GM18520 (cell line): ENCODE data around the gene ABCC2.

ENCODE experiments used
- ATAC-seq: cut with Tn5 transposase; IDR thresholded peaks from one replicate; pipeline ENCODE4 v1.9.1; 2021; ENCODE audit not compliant: unreplicated experiment

Gene ABCC2

DNA sequence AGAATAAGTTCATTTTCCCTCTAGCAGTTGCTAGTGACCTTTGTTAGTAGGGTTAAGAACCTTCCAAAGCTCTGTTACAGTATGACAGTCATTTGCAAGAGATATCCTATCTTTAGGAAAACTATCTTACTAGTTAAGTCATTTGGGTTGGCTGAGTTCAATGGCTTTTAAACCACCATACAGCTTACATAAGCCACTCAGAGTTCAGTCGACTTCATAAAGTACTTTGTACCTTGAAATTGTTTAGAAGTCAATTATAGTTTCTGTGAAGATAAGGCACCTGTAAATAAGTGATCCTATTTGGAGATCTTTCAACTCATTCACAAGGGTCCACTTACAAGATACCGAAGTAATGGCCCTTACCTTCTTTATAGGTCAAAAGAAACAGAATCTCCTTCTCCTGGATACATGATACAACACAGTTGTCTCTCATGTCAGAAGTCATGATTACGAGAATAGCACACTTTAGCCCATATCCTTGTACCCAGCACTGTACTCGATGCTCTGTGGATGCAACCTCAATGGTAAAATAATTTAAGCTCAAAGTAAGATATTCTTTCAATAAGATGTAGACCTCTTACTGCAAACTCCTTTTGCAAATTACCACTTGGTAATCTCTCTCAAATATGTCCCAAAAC, 11.9 kb upstream of the ABCC2 start:
- no peak for ATAC-seq

- no peak for ATAC-seq
These were observed 6.6 kb upstream of the ABCC2 start for GRCh38 chr10:99775850-99776249.

DNA sequence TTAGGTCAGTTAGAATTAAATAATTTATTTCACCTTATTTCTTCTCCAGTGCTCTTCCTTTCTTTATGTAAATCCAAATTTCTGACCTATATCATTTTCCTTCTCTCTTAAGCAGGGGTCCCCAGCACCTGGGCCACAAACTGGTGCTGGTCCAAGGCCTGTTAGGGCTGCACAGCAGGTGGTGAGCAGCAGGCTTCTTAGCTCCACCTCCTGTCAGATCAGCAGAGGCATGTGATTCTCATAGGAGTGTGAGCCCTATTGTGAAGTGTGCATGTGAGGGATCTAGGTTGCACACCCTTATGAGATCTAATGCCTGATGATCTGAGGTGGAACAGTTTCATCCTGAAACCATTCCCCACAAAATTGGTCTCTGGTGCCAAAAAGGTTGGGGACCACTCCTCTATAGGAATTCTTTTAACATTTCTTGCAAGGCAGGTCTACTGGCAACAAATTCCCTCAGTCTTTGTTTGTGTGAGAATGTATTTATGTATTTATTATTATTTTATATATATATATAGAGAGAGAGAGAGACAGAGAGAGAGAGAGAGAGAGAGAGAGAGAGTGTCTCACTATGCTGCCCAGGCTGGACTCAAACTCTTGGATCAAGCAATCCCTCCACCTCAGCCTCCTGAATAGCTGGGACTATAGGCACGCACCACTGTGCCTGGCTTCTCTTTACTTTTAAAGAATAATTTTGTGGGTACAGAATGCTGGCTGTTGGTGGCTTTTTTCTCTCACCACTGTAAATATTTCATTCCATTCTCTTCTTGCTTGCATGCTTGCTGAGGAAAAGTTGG, 4.3 kb upstream of the ABCC2 start:
- no peak for ATAC-seq

DNA sequence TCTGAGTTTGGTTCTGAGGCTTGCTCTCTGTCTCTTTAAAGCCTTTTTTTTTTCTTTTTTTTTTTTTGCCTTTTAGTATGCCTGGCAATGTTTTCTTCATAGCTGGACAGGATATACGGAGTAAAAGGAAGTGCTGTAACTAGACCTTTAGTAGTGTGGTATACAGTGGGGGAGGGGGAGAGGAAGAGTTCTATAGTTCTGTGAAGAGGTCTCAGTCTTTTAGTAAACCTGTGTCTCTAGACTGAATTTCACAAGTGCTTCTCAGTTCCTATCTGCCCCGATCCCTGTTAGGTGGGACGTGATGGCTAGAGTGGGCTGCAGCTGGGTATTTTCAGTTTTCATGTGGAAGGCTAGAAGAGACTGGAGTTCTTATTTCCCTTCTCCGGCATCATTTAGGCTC, 3.1 kb upstream of the ABCC2 start:
- no peak for ATAC-seq

DNA sequence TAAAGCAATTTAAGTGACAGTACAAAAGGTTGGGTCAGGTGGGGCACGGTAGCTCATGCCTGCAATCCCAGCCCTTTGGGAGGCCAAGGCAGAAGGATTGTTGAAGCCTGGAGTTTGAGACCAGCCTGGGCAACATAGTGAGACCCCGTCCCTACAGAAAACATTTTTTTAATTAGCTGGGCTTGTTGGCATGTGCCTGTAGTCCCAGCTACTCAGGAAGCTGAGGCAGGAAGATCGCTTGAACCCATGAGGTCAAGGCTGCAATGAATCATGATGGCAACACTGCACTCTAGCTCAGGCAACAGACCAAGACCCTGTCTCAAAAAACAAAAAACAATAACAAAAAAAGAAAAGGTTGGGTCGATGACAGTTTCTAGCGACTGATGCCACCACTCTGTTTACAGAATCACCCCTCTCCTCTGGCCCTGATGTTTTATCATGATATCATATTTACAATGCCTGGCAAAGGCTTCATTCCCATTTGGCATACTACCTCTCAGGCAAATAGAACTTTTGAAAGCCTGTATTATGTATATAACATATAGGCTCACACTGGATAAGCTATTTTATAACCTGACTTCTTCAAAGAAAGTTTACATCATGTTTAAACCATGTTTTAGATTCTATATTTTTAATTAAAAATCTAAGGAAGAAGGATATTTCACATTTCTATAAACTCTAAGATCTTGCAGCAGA, 558 bp upstream of the ABCC2 start:
- no peak for ATAC-seq

GRCh38 chr10:99784016-99784726, 1.7 kb downstream of the ABCC2 start:
- no peak for ATAC-seq

- ATAC-seq: no peak
These were observed 2.4 kb downstream of the ABCC2 start for GRCh38 chr10:99784727-99785441.

DNA sequence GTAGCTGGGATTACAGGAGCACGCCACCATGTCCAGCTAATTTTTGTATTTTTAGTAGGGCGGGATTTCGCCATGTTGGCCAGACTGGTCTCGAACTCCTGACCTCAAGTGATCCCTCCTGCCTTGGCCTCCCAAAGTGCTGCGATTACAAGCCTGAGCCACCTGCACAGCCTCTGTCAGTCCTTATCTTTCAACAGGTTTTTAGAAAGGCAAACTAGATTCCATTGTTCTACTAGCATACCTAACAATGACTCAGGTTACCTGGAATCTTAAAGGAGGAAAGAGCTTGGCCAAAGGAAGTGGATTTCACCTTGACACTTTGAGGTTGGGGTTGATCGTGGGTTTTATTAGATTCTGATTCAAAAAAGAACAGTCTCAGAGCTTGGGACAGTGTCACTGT, 3.2 kb downstream of the ABCC2 start:
- ATAC-seq: no peak

GRCh38 chr10:99787311-99787710, 4.9 kb downstream of the ABCC2 start:
- no peak for ATAC-seq

DNA sequence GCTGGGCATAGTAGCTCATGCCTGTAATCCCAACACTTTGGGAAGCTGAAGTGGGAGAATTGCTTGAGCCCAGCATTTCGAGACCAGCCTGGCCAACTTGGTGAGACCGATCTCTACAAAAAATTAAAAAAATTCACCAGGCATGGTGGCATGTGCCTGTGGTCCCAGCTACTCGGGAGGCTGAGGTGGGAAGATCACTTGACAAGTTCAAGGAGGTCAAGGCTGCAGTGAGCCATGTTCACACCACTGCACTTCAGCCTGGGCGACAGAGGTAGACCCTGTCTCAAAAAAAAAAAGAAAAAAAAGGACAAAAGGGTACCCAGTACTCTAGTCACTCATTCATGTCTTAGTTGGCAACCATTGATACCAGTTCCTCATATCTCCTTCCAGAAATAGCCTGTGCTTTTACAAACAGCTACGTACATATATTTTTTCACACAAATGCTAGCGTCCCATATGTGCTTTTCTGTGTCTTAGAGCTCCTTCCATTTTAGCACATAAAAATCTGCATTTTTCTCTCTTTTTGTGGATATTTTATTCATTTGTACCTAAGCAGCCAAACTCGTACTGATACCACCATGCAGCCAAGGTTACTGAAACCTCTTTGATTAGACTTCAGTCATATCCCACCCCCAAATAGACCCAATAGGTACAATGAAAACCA, 5.5 kb downstream of the ABCC2 start:
- no peak for ATAC-seq

- ATAC-seq: no peak
These were observed 6.3 kb downstream of the ABCC2 start for GRCh38 chr10:99788598-99789256.

DNA sequence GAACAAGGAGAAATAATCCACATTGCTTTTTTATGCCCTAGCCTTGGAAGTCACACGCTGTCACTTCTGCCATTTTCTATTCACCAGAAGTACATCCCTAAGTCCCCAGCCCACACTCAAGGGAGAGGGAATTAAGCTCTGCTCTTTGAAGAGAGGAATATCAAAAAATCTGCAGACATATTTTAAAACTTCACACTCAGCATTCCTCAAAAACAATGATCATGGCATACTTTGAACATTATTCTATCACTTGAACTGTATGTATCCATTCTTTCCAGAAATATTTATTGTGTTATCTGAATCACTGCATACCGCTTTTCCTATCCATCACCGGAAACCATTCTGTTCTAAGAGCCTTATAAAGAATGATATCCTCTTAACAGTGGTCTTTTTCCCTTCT, 9.4 kb downstream of the ABCC2 start:
- ATAC-seq: no peak

- ATAC-seq: no peak
These were observed 11.4 kb downstream of the ABCC2 start for GRCh38 chr10:99793819-99794218.

DNA sequence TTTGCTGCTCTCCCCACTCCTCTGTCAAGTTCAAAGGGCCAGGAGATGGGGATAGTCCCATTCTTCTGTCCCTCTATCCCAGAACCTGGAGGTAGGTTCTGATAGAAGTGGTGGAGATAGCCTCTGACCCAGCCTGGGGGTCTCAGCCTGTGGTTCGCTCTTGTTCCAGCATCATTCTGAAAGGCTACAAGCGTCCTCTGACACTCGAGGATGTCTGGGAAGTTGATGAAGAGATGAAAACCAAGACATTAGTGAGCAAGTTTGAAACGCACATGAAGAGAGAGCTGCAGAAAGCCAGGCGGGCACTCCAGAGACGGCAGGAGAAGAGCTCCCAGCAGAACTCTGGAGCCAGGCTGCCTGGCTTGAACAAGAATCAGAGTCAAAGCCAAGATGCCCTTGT, 14.5 kb downstream of the ABCC2 start:
- ATAC-seq: no peak

DNA sequence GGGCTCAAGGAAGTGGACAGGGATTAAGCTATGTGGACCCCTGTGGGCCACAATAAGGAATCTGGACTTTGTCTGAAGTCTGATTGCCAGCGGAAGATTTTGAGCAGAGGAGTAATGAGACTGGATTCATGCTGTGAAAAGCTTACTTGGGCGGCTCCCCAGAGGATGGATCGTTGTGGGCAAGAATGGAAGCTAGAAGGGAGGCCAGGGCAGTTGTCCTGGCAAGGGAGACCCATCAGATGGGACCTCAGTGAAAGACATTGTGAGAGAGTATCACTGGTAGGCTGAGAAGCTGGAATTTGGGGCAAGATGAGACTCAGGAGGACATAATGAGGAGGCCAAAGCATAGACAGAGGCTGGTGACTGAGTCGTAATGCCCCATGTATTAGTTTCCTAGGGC, 15.6 kb downstream of the ABCC2 start:
- no peak for ATAC-seq

GRCh38 chr10:99798920-99799319, 16.5 kb downstream of the ABCC2 start:
- ATAC-seq: no peak

DNA sequence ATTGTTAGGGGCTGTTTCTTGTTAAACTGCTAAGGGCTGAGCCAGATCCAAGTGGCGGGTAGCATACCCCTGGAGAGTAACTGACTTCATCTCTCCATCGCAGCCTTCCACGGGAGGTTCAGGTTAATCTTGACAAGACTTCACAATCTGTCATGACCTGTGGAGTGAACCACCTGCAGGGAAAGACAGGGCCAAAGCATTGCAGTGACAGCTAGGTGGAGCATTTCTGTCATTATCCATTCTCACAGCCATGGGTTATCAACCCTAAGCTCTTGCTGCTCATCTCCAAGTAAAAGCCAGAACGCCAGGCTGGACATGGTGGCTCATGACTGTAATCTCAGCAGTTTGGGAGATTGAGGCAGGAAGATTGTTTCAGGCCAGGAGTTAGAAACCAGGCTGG, 17.2 kb downstream of the ABCC2 start:
- no peak for ATAC-seq

GRCh38 chr10:99804471-99804870, 22.0 kb downstream of the ABCC2 start:
- ATAC-seq: no peak

GRCh38 chr10:99805190-99805589, 22.8 kb downstream of the ABCC2 start:
- ATAC-seq: no peak

- no peak for ATAC-seq
These were observed 23.7 kb downstream of the ABCC2 start for GRCh38 chr10:99806091-99806490.
